Retina (tissue), 1 donor: ENCODE data around the gene COL23A1.

Experiments used
- DNase-seq: peaks from one replicate; pipeline ENCODE4 v3.0.0-alpha.2; 2016

The COL23A1 gene

GRCh38 chr5:178471711-178472110 lies 118.5 kb downstream of the COL23A1 start:
- no peak for DNase-seq

GRCh38 chr5:178470760-178471025 lies 119.5 kb downstream of the COL23A1 start:
- DNase-seq, result no peak

GRCh38 chr5:178469975-178470759 lies 120.0 kb downstream of the COL23A1 start:
- peak; percentile 42 for DNase-seq

- peak; percentile 44 for DNase-seq
Measured at GRCh38 chr5:178469011-178469974, 120.9 kb downstream of the COL23A1 start.

GRCh38 chr5:178468196-178468685 lies 122.0 kb downstream of the COL23A1 start:
- peak; percentile 67 for DNase-seq

GRCh38 chr5:178467568-178468195 lies 122.5 kb downstream of the COL23A1 start:
- no peak for DNase-seq

- DNase-seq, result no peak
Measured at GRCh38 chr5:178467205-178467567, 123.0 kb downstream of the COL23A1 start.

- no peak for DNase-seq
Measured at GRCh38 chr5:178466342-178466741, 123.9 kb downstream of the COL23A1 start.

- DNase-seq, result no peak
Measured at GRCh38 chr5:178465861-178466288, 124.3 kb downstream of the COL23A1 start.

- no peak for DNase-seq
Measured at GRCh38 chr5:178465228-178465860, 124.8 kb downstream of the COL23A1 start.

- no peak for DNase-seq
Measured at GRCh38 chr5:178464431-178465048, 125.7 kb downstream of the COL23A1 start.

- no peak for DNase-seq
Measured at GRCh38 chr5:178463321-178464155, 126.7 kb downstream of the COL23A1 start.

- DNase-seq, result no peak
Measured at GRCh38 chr5:178462816-178463215, 127.4 kb downstream of the COL23A1 start.

- DNase-seq, result no peak
Measured at GRCh38 chr5:178462076-178462475, 128.1 kb downstream of the COL23A1 start.

- peak; percentile 85 for DNase-seq
Measured at GRCh38 chr5:178461004-178461730, 129.0 kb downstream of the COL23A1 start.

GRCh38 chr5:178460598-178460997 lies 129.6 kb downstream of the COL23A1 start:
- no peak for DNase-seq

- no peak for DNase-seq
Measured at GRCh38 chr5:178460174-178460573, 130.0 kb downstream of the COL23A1 start.

GRCh38 chr5:178458140-178458539 lies 132.1 kb downstream of the COL23A1 start:
- no peak for DNase-seq

GRCh38 chr5:178457471-178457870 lies 132.7 kb downstream of the COL23A1 start:
- DNase-seq, result no peak

GRCh38 chr5:178455480-178455835 lies 134.7 kb downstream of the COL23A1 start:
- DNase-seq, result no peak
